K562 (cell line): ENCODE results near the gene DDR1. TPM values are rescaled to one million over a fixed set of nuclear protein-coding genes. Genes with fewer than 3 reads are reported as not detected.

Experiments
- ATAC-seq: fragments of 200-7000 bp; cut with Tn5 transposase; 3 replicates; pipeline ENCODE4 v1.9.1; 2020; ENCODE audit warnings: moderate library complexity
- BruUV-seq: library from RNA; stranded (reverse); fragments of 400-500 nt; replicated peaks from 2 replicates; lab custom pipeline; 2021; lab: Mats Ljungman, UMichigan
- CTCF ChIA-PET: fragments of 300-600 bp; formaldehyde crosslinking; extraction: SDS; loops from one replicate; lab custom pipeline; 2021; ENCODE audit warnings: low intra/inter-chr PET ratio; lab: Yijun Ruan, JAX
- POLR2A ChIA-PET: fragments of 300-600, 350-650 bp; sonication (Branson Sonifier 250); formaldehyde crosslinking; extraction: SDS; loops from one replicate; lab custom pipeline; 2021; ENCODE audit warnings: antibody characterized with exemption, inconsistent platforms; lab: Yijun Ruan, JAX
- DNase-seq, 4 experiments: peaks; one replicate each; pipeline versions ENCODE4 v3.0.0 to v3.0.0-alpha.2; 2011 to 2018; ENCODE audit warnings: low spot score in 3 of 4, mixed read lengths in 3 of 4; ENCODE audit errors: extremely low read depth in 1 of 4
- FAIRE-seq: peaks from 2 replicates; lab custom pipeline; 2011; peaks lifted over from hg19 to GRCh38; lab: Jason Lieb, UNC
- H2AFZ ChIP-seq: 2 replicates; pipeline ENCODE4 v1.6.0; 2011; ENCODE audit warnings: low read depth, low read length, control low read depth, inconsistent platforms
- H3K27ac ChIP-seq: fragments of 200-600 bp; 3 replicates; pipeline ENCODE4 v1.8.0; 2011; ENCODE audit warnings: low read depth, mild to moderate bottlenecking, control low read depth, inconsistent platforms, low read length, moderate library complexity, mixed read lengths; ENCODE audit errors: extremely low read depth
- H3K27me3 ChIP-seq, 2 experiments: fragments of 300-600 bp in 1 of 2; 2 replicates in 1 of 2; 3 replicates in 1 of 2; pipeline versions ENCODE4 v1.6.0 to v1.8.0; 2011; ENCODE audit warnings: inconsistent platforms in 2 of 2, low read length in 2 of 2, mild to moderate bottlenecking in 1 of 2, mixed read lengths in 1 of 2, moderate library complexity in 1 of 2; ENCODE audit not compliant: control insufficient read depth in 2 of 2, insufficient read depth in 2 of 2
- H3K36me3 ChIP-seq: fragments of 300-600 bp; 3 replicates; pipeline ENCODE4 v1.8.0; 2011; ENCODE audit warnings: mild to moderate bottlenecking, low read length, inconsistent platforms; ENCODE audit not compliant: control insufficient read depth, insufficient read depth
- H3K4me1 ChIP-seq, 2 experiments: fragments of 200-600 bp in 1 of 2; replicated peaks in 1 of 2; 2 replicates in 1 of 2; 3 replicates in 1 of 2; pipeline versions ENCODE4 v1.5.1 to v1.8.0; 2011; ENCODE audit warnings: inconsistent platforms in 2 of 2, low read length in 2 of 2, mild to moderate bottlenecking in 1 of 2, mixed read lengths in 1 of 2, moderate library complexity in 1 of 2; ENCODE audit not compliant: control insufficient read depth in 2 of 2, insufficient read depth in 2 of 2
- H3K4me2 ChIP-seq: 2 replicates; pipeline ENCODE4 v1.6.1; 2011; ENCODE audit warnings: low read length, control low read depth, inconsistent platforms, mixed read lengths; ENCODE audit not compliant: insufficient read depth
- H3K4me3 ChIP-seq: fragments of 200-600 bp; sonication (generic), shearing (Covaris generic); 2 replicates; pipeline ENCODE4 v1.5.1; 2016; ENCODE audit warnings: control low read depth, inconsistent platforms
- H3K79me2 ChIP-seq: fragments of 200-600 bp; 3 replicates; pipeline ENCODE4 v1.8.0; 2011; ENCODE audit warnings: low read length, inconsistent platforms; ENCODE audit not compliant: control insufficient read depth, insufficient read depth
- H3K9ac ChIP-seq, 2 experiments: 2 replicates each; pipeline versions ENCODE4 v1.6.0 to v1.6.1; 2011; ENCODE audit warnings: low read depth in 2 of 2, low read length in 2 of 2, control low read depth in 1 of 2, inconsistent platforms in 1 of 2, mild to moderate bottlenecking in 1 of 2, mixed read lengths in 1 of 2; ENCODE audit not compliant: insufficient read depth in 1 of 2
- H3K9me1 ChIP-seq: one replicate; pipeline ENCODE4 v1.6.0; 2011; ENCODE audit warnings: inconsistent platforms, mild to moderate bottlenecking, low read length, moderate library complexity; ENCODE audit not compliant: control insufficient read depth, insufficient read depth
- H3K9me3 ChIP-seq: replicated peaks from 2 replicates; pipeline ENCODE4 v1.5.1; 2011; ENCODE audit warnings: low read depth, low read length, inconsistent platforms; ENCODE audit not compliant: control insufficient read depth, insufficient read depth
- H4K20me1 ChIP-seq: replicated peaks from 2 replicates; pipeline ENCODE4 v1.6.1; 2011; ENCODE audit warnings: low read length, inconsistent platforms, mixed read lengths; ENCODE audit not compliant: control insufficient read depth, insufficient read depth
- ATF4 ChIP-seq: fragments of 450-650 bp; formaldehyde crosslinking; IDR thresholded peaks from 2 replicates; pipeline ENCODE4 v1.4.0; 2022; ENCODE audit warnings: mild to moderate bottlenecking, moderate library complexity
- BRD9 ChIP-seq: fragments of 450-650 bp; IDR thresholded peaks from 2 replicates; pipeline ENCODE4 v1.6.1; 2018; ENCODE audit warnings: low read depth; ENCODE audit not compliant: partially characterized antibody
- CBFA2T2 ChIP-seq: fragments of 450-650 bp; conservative IDR thresholded peaks from 2 replicates; pipeline ENCODE4 v1.6.1; 2017; ENCODE audit warnings: mild to moderate bottlenecking
- CBFA2T3 ChIP-seq: fragments of 450-650 bp; IDR thresholded peaks from 2 replicates; pipeline ENCODE4 v1.6.1; 2017
- CEBPB ChIP-seq: fragments of 450-650 bp; IDR thresholded peaks from 2 replicates; pipeline ENCODE4 v1.6.1; 2016; ENCODE audit warnings: missing genetic modification characterization, missing compliant biosample characterization
- CEBPG ChIP-seq, 3 experiments: fragments of 200-800 bp in 1 of 3; sonication (Bioruptor generic) in 1 of 3; sonication (generic) in 1 of 3; formaldehyde crosslinking in 1 of 3; IDR thresholded peaks in 2 of 3; conservative IDR thresholded peaks in 1 of 3; 2 replicates each; pipeline versions ENCODE4 v1.6.1 to v1.8.0; 2016 to 2022; ENCODE audit warnings: missing compliant biosample characterization in 2 of 3, missing genetic modification characterization in 2 of 3, mild to moderate bottlenecking in 1 of 3, missing genetic modification reagents in 1 of 3
- CHD2 ChIP-seq: IDR thresholded peaks from 2 replicates; pipeline ENCODE4 v1.6.1; 2011; ENCODE audit warnings: low read depth, low read length
- GTF2A2 ChIP-seq: IDR thresholded peaks from 2 replicates; pipeline ENCODE4 v1.6.1; 2016; ENCODE audit warnings: mild to moderate bottlenecking, missing genetic modification characterization, missing compliant biosample characterization
- HDAC2 ChIP-seq: fragments of 450-650 bp; IDR thresholded peaks from 2 replicates; pipeline ENCODE4 v1.6.1; 2016; ENCODE audit warnings: mild to moderate bottlenecking
- MAFK ChIP-seq: IDR thresholded peaks from 2 replicates; pipeline ENCODE4 v1.6.1; 2011; ENCODE audit warnings: low read length, improper control_type of control experiment
- MBD1 ChIP-seq: fragments of 250-450 bp; sonication (Bioruptor Pico); IDR thresholded peaks from 2 replicates; pipeline ENCODE4 v1.8.0; 2022; ENCODE audit warnings: inconsistent platforms
- MCM2 ChIP-seq: fragments of 450-650 bp; IDR thresholded peaks from 2 replicates; pipeline ENCODE4 v1.6.1; 2017; ENCODE audit warnings: low read depth, mild to moderate bottlenecking
- NR2F6 ChIP-seq: fragments of 450-650 bp; formaldehyde crosslinking; IDR thresholded peaks from 2 replicates; pipeline ENCODE4 v1.4.0; 2020; ENCODE audit warnings: mild to moderate bottlenecking
- TAL1 ChIP-seq: fragments of 450-650 bp; IDR thresholded peaks from 2 replicates; pipeline ENCODE4 v1.6.1; 2016; ENCODE audit warnings: mild to moderate bottlenecking
- TEAD4 ChIP-seq, 2 experiments: sonication (generic) in 1 of 2; formaldehyde crosslinking in 1 of 2; IDR thresholded peaks; 2 replicates each; pipeline versions ENCODE4 v1.6.1 to v1.8.0; 2012 to 2022; ENCODE audit warnings: borderline replicate concordance in 1 of 2, inconsistent platforms in 1 of 2, low read length in 1 of 2, mild to moderate bottlenecking in 1 of 2, missing genetic modification reagents in 1 of 2
- TRIM24 ChIP-seq, 2 experiments: fragments of 450-650 bp; IDR thresholded peaks; 2 replicates each; pipeline ENCODE4 v1.6.1; 2016
- TRIM28 ChIP-seq: fragments of 450-650 bp; IDR thresholded peaks from 2 replicates; pipeline ENCODE4 v1.6.1; 2017
- VEZF1 ChIP-seq: fragments of 200-800 bp; sonication (Bioruptor generic); IDR thresholded peaks from 2 replicates; pipeline ENCODE4 v1.6.1; 2017; ENCODE audit warnings: missing genetic modification characterization, missing compliant biosample characterization
- ZEB2 ChIP-seq: fragments of 450-650 bp; IDR thresholded peaks from 2 replicates; pipeline ENCODE4 v1.6.1; 2016
- ZNF3 ChIP-seq: fragments of 250-450 bp; sonication (Bioruptor Pico); IDR thresholded peaks from 2 replicates; pipeline ENCODE4 v1.5.0; 2021; ENCODE audit warnings: mild to moderate bottlenecking, moderate library complexity
- WGBS: fragments of 100-300 bp; shearing (Covaris generic); methylation state at CpG from one replicate; pipeline ENCODE4 v1.1.6; 2016; ENCODE audit warnings: low coverage, mixed read lengths; ENCODE audit not compliant: insufficient coverage; ENCODE audit errors: missing lambda C conversion rate; 5-methylcytosine and 5-hydroxymethylcytosine counted together
- in situ Hi-C: fragments of 300-500 bp; cut with MboI; formaldehyde crosslinking; loops from 4 replicates; pipeline ENCODE4 v1.15.0; 2018; ENCODE audit warnings: inconsistent platforms, mixed read lengths
- intact Hi-C: fragments of 100-400 bp; cut with micrococcal nuclease; formaldehyde crosslinking; loops from 2 replicates; pipeline ENCODE4 v1.14.2; 2022
- polyA plus RNA-seq, 8 experiments: library from polyadenylated mRNA; depleted of rRNA in 4 of 8; stranded (reverse) in 5 of 8; unstranded in 3 of 8; fragments of >200 nt; fragmentation: Nextera tagmentation in 2 of 8; fragmentation: Illumina TruSeq in 1 of 8; extraction: Ambion mirVana in 2 of 8; extraction: Trizol in 1 of 8; gene quantifications; 2 replicates each; pipeline versions ENCODE4 v1.2.1 to v1.2.3, GENCODE V29; 2011 to 2014; ENCODE audit warnings: inconsistent platforms in 1 of 8, missing spikeins in 1 of 8
- total RNA-seq, 7 experiments: library from RNA; depleted of rRNA in 6 of 7; stranded (reverse); fragments of >200 nt in 6 of 7; fragmentation: Illumina TruSeq in 2 of 7; extraction: Trizol in 2 of 7; gene quantifications; 2 replicates each; pipeline versions ENCODE4 v1.2.1 to v1.2.3, GENCODE V29; 2011 to 2021; ENCODE audit warnings: low replicate concordance in 1 of 7

DDR1 gene
- total and polyA plus RNA-seq, 9 of the 15 experiments (the other 6 are each of a cell fraction or from before 2014, with no cell fraction given), result 1.4 to 44.6 (median 12.2) TPM

- CTCF ChIA-PET, result no interaction called here
- in situ Hi-C loops, result loop anchor here (5.0 kb wide), 1 partner anchor 34 kb away; no protein-coding TSS in a partner anchor
- H2AFZ ChIP-seq, result peak overlapping the region; percentile 93; the same call in 1 of the 2 replicates
- no TSS peak for BruUV-seq
- 42% methylated on average over 4 of the region's 4 CpGs for WGBS
- H3K4me1 ChIP-seq, result peaks cover 21 to 33% of the 10 kb centered on the region in 2 experiments
- intact Hi-C loops, result no loop called here
- H3K27me3 ChIP-seq, result no peaks in the 10 kb centered on the region
- DNase-seq (peak in 1 of 4 experiments; percentile 24), FAIRE-seq (no peak), ATAC-seq (no peak)
- H3K4me3 ChIP-seq, result no peak overlapping the region
- POLR2A ChIA-PET, result interaction anchor here (1.3 kb wide), 1 partner anchor 212 kb away, joined by 3 read pairs; no protein-coding TSS in a partner anchor
- peak overlapping the region; percentile 94 for H3K27ac ChIP-seq
- H3K9me3 ChIP-seq, result peaks cover 24% of the 10 kb centered on the region
- H3K9ac ChIP-seq, result no peak overlapping the region
- 0 out of 2 replicates have a peak overlapping the region, but pooled peaks have one; percentile 85 for H3K4me2 ChIP-seq
- H3K9me1 ChIP-seq, result no peaks in the 10 kb centered on the region
- no peaks in the 10 kb centered on the region for H3K36me3 ChIP-seq
- H4K20me1 ChIP-seq, result no peaks in the 10 kb centered on the region
- peaks cover 19% of the 10 kb centered on the region for H3K79me2 ChIP-seq
- TF ChIP-seq TRIM28 (peak; percentile 61; the same call in 1 of the 2 replicates), MCM2 (no peak), ATF4 (CRISPR knock-in tag) (no peak), NR2F6 (CRISPR knock-in tag) (no peak), MBD1 (CRISPR knock-in tag) (0 out of 2 replicates have a peak, but pooled peaks have one; percentile 22), GTF2A2 (tag) (no peak), CBFA2T2 (0 out of 2 replicates have a peak, but pooled peaks have one; percentile 7), BRD9 (peak; percentile 21), CEBPB (tag) (peak; percentile 82), HDAC2 (0 out of 2 replicates have a peak, but pooled peaks have one; percentile 5), ZEB2 (peak; percentile 12; the same call in 1 of the 2 replicates), ZNF3 (CRISPR knock-in tag) (no peak), CHD2 (no peak), TRIM24 (IDR thresholded peaks at IDR 0.05) (peak; percentile 86 to 89), TEAD4 (IDR thresholded peaks at IDR 0.05; ENCODE audit: low read length) (0 out of 2 replicates have a peak, but pooled peaks have one; percentile 33), TEAD4 (CRISPR knock-in tag; IDR thresholded peaks at IDR 0.05; ENCODE audit: borderline replicate concordance) (no peak), CEBPG (CRISPR knock-in tag; IDR thresholded peaks at IDR 0.05) (no peak), CEBPG (tag; conservative IDR thresholded peaks at IDR 0.05 in 1 of 2, IDR thresholded peaks at IDR 0.05 in 1 of 2) (peak; percentile 22 to 43; a peak in 2 of 4 replicates), CBFA2T3 (peak; percentile 40; the same call in 1 of the 2 replicates), MAFK (no peak), VEZF1 (CRISPR knock-in tag) (no peak), TAL1 (peak; percentile 19; the same call in 1 of the 2 replicates)
These were observed 12.6 kb upstream of the DDR1 start for GRCh38 chr6:30871592-30872183.
